A549 (cell line): Measurements from ENCODE around the gene JARID2.

Source experiments
- ESRRA ChIP-seq: fragments of 150-350 bp; IDR thresholded peaks from 2 replicates; pipeline ENCODE4 v1.6.1; 2014; ENCODE audit warnings: mild to moderate bottlenecking, low read length, borderline replicate concordance
- GATA3 ChIP-seq: IDR thresholded peaks from 2 replicates; pipeline ENCODE4 v1.6.1; 2012; ENCODE audit warnings: borderline replicate concordance
- KDM1A ChIP-seq: fragments of 200-600 bp; sonication (generic); IDR thresholded peaks from 2 replicates; pipeline ENCODE4 v1.6.1; 2016; ENCODE audit warnings: low read depth, mild to moderate bottlenecking
- RCOR1 ChIP-seq: fragments of 150-350 bp; IDR thresholded peaks from 2 replicates; pipeline ENCODE4 v1.6.1; 2014; ENCODE audit warnings: antibody characterized with exemption, low read length, low read depth
- TF ChIP-seq, protein P1 (sequence below): fragments of >200 bp; sonication (Bioruptor Twin); formaldehyde crosslinking; IDR thresholded peaks from 3 replicates; pipeline ENCODE4 v1.5.1; 2016
- TF ChIP-seq, protein P2 (sequence below): IDR thresholded peaks from 2 replicates; pipeline ENCODE4 v1.6.1; 2012

DNA sequence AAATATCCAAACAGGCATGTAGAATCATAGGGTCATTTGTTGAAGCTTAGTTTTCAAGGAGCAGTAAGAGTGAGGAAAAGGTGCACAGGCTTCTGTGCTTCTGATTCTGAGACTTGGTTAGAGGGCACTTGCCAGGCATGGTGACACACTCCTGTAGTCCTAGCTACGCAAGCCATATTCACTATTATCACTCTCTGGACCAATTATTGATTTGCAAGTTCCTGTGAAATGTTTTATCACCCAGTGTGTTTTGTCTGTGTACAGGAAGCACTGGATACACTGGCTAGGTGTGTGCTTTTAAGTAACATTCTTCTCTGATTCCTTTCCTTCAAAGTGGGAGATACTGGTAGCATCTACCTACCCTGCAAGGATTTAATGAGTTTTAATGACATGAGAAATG is 76.3 kb downstream of the JARID2 start:
- TF ChIP-seq, protein P1, sequence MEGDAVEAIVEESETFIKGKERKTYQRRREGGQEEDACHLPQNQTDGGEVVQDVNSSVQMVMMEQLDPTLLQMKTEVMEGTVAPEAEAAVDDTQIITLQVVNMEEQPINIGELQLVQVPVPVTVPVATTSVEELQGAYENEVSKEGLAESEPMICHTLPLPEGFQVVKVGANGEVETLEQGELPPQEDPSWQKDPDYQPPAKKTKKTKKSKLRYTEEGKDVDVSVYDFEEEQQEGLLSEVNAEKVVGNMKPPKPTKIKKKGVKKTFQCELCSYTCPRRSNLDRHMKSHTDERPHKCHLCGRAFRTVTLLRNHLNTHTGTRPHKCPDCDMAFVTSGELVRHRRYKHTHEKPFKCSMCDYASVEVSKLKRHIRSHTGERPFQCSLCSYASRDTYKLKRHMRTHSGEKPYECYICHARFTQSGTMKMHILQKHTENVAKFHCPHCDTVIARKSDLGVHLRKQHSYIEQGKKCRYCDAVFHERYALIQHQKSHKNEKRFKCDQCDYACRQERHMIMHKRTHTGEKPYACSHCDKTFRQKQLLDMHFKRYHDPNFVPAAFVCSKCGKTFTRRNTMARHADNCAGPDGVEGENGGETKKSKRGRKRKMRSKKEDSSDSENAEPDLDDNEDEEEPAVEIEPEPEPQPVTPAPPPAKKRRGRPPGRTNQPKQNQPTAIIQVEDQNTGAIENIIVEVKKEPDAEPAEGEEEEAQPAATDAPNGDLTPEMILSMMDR, result no peak
- TF ChIP-seq KDM1A, result no peak
- no peak for TF ChIP-seq ESRRA
- TF ChIP-seq RCOR1, result no peak
- TF ChIP-seq, protein P2, sequence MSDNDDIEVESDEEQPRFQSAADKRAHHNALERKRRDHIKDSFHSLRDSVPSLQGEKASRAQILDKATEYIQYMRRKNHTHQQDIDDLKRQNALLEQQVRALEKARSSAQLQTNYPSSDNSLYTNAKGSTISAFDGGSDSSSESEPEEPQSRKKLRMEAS, result no peak
- TF ChIP-seq GATA3, result no peak
